OCI-LY7 (cell line): Measurements from ENCODE around the gene WWOX. TPM values are rescaled to one million over a fixed set of nuclear protein-coding genes. Genes with fewer than 3 reads are reported as not detected.

Experiments
- BruUV-seq: library from RNA; stranded (reverse); fragments of 400-500 nt; replicated peaks from 2 replicates; lab custom pipeline; 2021; lab: Mats Ljungman, UMichigan
- CTCF ChIA-PET: fragments of 300-600 bp; sonication (Branson Sonifier 250); formaldehyde crosslinking; loops from one replicate; lab custom pipeline; 2022; ENCODE audit warnings: antibody characterized with exemption; ENCODE audit not compliant: unreplicated experiment; lab: Charles Lee
- POLR2A ChIA-PET: fragments of 300-600 bp; sonication (Branson Sonifier 250); formaldehyde crosslinking; loops from one replicate; lab custom pipeline; 2022; ENCODE audit warnings: antibody characterized with exemption; lab: Charles Lee
- DNase-seq: peaks from one replicate; pipeline ENCODE4 v3.0.0-alpha.2; 2015; ENCODE audit warnings: low spot score
- H2AFZ ChIP-seq: fragments of 200-600 bp; sonication (generic), shearing (Covaris generic); 2 replicates; pipeline ENCODE4 v1.6.1; 2014; ENCODE audit warnings: mild to moderate bottlenecking, antibody characterized with exemption, low read length, moderate library complexity
- H3K27ac ChIP-seq: fragments of 200-600 bp; sonication (generic); 2 replicates; pipeline ENCODE4 v1.5.1; 2014; ENCODE audit warnings: mixed run types, low read depth, mild to moderate bottlenecking, moderate library complexity, low read length, inconsistent platforms; ENCODE audit not compliant: poor library complexity, severe bottlenecking
- H3K36me3 ChIP-seq: fragments of 200-600 bp; sonication (generic); 2 replicates; pipeline ENCODE4 v1.6.1; 2014; ENCODE audit warnings: mild to moderate bottlenecking, antibody characterized with exemption, low read length, moderate library complexity, mixed read lengths; ENCODE audit not compliant: insufficient read depth
- H3K4me1 ChIP-seq: fragments of 200-600 bp; sonication (generic); 2 replicates; pipeline ENCODE4 v1.5.1; 2014; ENCODE audit warnings: mild to moderate bottlenecking, low read length; ENCODE audit not compliant: insufficient read depth, poor library complexity, severe bottlenecking
- H3K4me2 ChIP-seq: fragments of 200-600 bp; sonication (generic); 2 replicates; pipeline ENCODE4 v1.6.1; 2014; ENCODE audit warnings: mild to moderate bottlenecking, low read length
- H3K4me3 ChIP-seq: fragments of 200-600 bp; sonication (generic); 2 replicates; pipeline ENCODE4 v1.5.1; 2014; ENCODE audit warnings: mild to moderate bottlenecking, low read depth, low read length; ENCODE audit not compliant: poor library complexity, severe bottlenecking
- H3K79me2 ChIP-seq: fragments of 200-600 bp; sonication (generic); 2 replicates; pipeline ENCODE4 v1.6.1; 2016; ENCODE audit warnings: low read depth, mild to moderate bottlenecking, low read length, moderate library complexity, mixed read lengths; ENCODE audit not compliant: insufficient read depth
- H3K9me2 ChIP-seq: fragments of 200-600 bp; sonication (generic); 2 replicates; pipeline ENCODE4 v1.6.1; 2016; ENCODE audit warnings: mild to moderate bottlenecking, low read length, mixed read lengths; ENCODE audit not compliant: insufficient read depth
- H3K9me3 ChIP-seq: fragments of 200-600 bp; sonication (generic); 2 replicates; pipeline ENCODE4 v1.6.1; 2014; ENCODE audit warnings: mild to moderate bottlenecking, mixed run types, low read length, mixed read lengths
- H4K20me1 ChIP-seq: fragments of 200-600 bp; sonication (generic); 2 replicates; pipeline ENCODE4 v1.6.1; 2014; ENCODE audit warnings: mild to moderate bottlenecking, antibody characterized with exemption, low read length, moderate library complexity, mixed read lengths; ENCODE audit not compliant: insufficient read depth
- EZH2phosphoT487 ChIP-seq: fragments of 200-600 bp; sonication (generic); IDR thresholded peaks from 2 replicates; pipeline ENCODE4 v1.6.1; 2018; ENCODE audit warnings: low read depth, borderline replicate concordance, mild to moderate bottlenecking, mixed run types, antibody characterized with exemption, low read length, moderate library complexity, mixed read lengths
- intact Hi-C: fragments of 100-400 bp; cut with micrococcal nuclease; formaldehyde crosslinking; loops from one replicate; pipeline ENCODE4 v1.10.0; 2022; ENCODE audit not compliant: unreplicated experiment
- total RNA-seq, 2 experiments: library from RNA; depleted of rRNA in 1 of 2; stranded (reverse); fragments of >200 nt in 1 of 2; shearing (Covaris generic) in 1 of 2; gene quantifications; 2 replicates each; pipeline ENCODE4 v1.2.3, GENCODE V29; 2014 to 2022
- TF ChIP-seq, protein P1 (sequence below): fragments of 200-600 bp; sonication (generic); conservative IDR thresholded peaks from 2 replicates; pipeline ENCODE4 v1.5.1; 2014; ENCODE audit warnings: mild to moderate bottlenecking, antibody characterized with exemption, low read length, moderate library complexity, mixed read lengths

WWOX gene
- total RNA-seq, 2 experiments from 2014 or later = 40.2 to 47.6 TPM

DNA sequence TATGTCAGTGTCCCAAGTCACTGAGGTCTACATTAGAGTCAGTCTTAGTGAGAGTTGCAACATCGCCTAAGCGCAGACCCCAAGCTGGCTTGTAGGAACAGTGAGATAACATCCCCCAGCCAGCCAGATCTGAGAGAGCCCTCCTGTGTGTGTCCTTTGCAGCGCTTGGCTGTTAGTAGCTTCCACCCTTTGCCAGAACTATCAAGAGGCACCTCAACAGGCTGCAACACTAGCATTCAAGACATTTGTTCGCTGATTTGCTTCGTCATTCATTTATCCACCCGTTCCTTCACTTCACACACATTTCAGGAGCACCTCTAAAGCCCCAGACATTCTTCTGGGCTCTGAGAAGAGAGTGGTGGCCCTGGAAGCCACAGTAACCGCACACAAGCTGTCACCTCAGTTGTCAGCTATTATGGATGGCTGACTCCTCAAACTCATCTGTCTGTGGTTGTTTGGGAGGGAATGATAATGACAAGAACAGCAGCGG is 289.6 kb downstream of the WWOX start:
- no peak overlapping the region for H3K4me2 ChIP-seq
- ChIA-PET CTCF (no interaction called here), POLR2A (interaction anchor here (0.6 to 1.3 kb wide), 2 partner anchors 12 to 419 kb away, joined by 4 read pairs; no protein-coding TSS in a partner anchor)
- no TSS peak for BruUV-seq
- no peaks in the 10 kb centered on the region for H3K4me1 ChIP-seq
- H4K20me1 ChIP-seq = no peaks in the 10 kb centered on the region
- H3K36me3 ChIP-seq = no peaks in the 10 kb centered on the region; the same call in 1 of the 2 replicates
- H3K9me2 ChIP-seq = no peaks in the 10 kb centered on the region
- H3K79me2 ChIP-seq = no peaks in the 10 kb centered on the region
- no peak overlapping the region for H3K27ac ChIP-seq
- TF ChIP-seq EZH2phosphoT487 = no peak
- TF ChIP-seq, protein P1, sequence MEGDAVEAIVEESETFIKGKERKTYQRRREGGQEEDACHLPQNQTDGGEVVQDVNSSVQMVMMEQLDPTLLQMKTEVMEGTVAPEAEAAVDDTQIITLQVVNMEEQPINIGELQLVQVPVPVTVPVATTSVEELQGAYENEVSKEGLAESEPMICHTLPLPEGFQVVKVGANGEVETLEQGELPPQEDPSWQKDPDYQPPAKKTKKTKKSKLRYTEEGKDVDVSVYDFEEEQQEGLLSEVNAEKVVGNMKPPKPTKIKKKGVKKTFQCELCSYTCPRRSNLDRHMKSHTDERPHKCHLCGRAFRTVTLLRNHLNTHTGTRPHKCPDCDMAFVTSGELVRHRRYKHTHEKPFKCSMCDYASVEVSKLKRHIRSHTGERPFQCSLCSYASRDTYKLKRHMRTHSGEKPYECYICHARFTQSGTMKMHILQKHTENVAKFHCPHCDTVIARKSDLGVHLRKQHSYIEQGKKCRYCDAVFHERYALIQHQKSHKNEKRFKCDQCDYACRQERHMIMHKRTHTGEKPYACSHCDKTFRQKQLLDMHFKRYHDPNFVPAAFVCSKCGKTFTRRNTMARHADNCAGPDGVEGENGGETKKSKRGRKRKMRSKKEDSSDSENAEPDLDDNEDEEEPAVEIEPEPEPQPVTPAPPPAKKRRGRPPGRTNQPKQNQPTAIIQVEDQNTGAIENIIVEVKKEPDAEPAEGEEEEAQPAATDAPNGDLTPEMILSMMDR = no peak
- H3K9me3 ChIP-seq = no peaks in the 10 kb centered on the region
- no peak overlapping the region for H3K4me3 ChIP-seq
- intact Hi-C loops = no loop called here
- DNase-seq = no peak
- no peak overlapping the region for H2AFZ ChIP-seq

DNA sequence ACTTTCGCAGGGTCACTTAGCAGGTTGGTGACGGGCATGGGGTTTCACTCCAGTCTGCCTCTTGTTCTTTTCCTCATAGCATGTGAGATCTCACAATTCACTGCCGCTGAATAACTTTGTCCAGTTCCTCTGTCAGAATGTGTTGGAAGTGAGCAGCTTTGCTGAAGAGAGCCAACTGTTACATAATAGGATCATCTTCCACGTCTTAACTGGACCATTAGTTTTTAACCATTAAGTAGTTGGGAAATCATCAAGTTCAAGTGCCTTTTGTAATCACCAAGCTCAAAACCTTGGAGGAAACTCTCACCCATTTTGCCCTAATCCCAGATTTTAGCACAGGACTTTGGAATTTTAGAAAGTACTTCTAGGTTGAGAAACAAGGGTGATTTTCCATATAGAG is 290.6 kb downstream of the WWOX start:
- intact Hi-C loops = no loop called here
- no peak for DNase-seq
- H3K9me3 ChIP-seq = no peaks in the 10 kb centered on the region
- CTCF ChIA-PET = no interaction called here
- no peaks in the 10 kb centered on the region for H3K79me2 ChIP-seq
- H3K9me2 ChIP-seq = no peaks in the 10 kb centered on the region
- no peak overlapping the region for H2AFZ ChIP-seq
- no peak overlapping the region for H3K27ac ChIP-seq
- H3K4me2 ChIP-seq = no peak overlapping the region
- no TSS peak for BruUV-seq
- H3K4me1 ChIP-seq = no peaks in the 10 kb centered on the region
- H3K36me3 ChIP-seq = no peaks in the 10 kb centered on the region; the same call in 1 of the 2 replicates
- no peak overlapping the region for H3K4me3 ChIP-seq
- H4K20me1 ChIP-seq = no peaks in the 10 kb centered on the region
- TF ChIP-seq, protein P1 = no peak
- no peak for TF ChIP-seq EZH2phosphoT487
- POLR2A ChIA-PET = interaction anchor here (1.3 kb wide), 1 partner anchor 13 kb away, joined by 4 read pairs; no protein-coding TSS in a partner anchor
